Activated naive CD8-positive, alpha-beta T cell (primary cell): Measurements from ENCODE around the gene KCTD1.

Experiments
- H3K27ac Mint-ChIP-seq: one replicate; pipeline ENCODE4 v1.8.0; 2021; ENCODE audit warnings: mixed read lengths
- H3K27me3 Mint-ChIP-seq: one replicate; pipeline ENCODE4 v1.8.0; 2021; ENCODE audit warnings: mixed read lengths
- H3K36me3 Mint-ChIP-seq: one replicate; pipeline ENCODE4 v1.8.0; 2021; ENCODE audit warnings: mixed read lengths
- H3K4me1 Mint-ChIP-seq: one replicate; pipeline ENCODE4 v1.8.0; 2021; ENCODE audit warnings: low read depth, mixed read lengths
- H3K4me3 Mint-ChIP-seq: one replicate; pipeline ENCODE4 v1.8.0; 2021; ENCODE audit warnings: mild to moderate bottlenecking, mixed read lengths
- H3K9me3 Mint-ChIP-seq: one replicate; pipeline ENCODE4 v1.8.0; 2021; ENCODE audit warnings: low read depth, mixed read lengths

KCTD1 gene

DNA sequence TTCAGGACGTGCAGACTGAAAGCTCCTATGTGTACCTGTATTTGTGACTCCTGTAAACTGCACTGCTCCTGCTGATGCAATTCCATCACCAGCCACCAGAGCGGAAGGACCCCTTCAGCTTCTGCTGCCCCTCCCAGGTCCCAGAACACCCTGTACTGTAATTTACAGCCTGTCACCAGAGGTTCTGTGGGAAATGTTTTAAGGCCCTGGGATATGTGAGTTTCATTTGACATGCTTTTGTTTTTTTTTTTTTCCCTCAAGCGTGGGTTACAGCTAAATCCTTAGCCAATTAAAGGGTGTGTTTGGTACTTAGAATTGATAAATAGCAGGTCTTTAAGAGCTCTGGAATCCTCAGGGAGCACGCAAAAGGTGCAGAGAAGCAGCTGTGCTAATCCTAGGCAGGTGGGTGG, 79.4 kb downstream of the KCTD1 start:
- Mint-ChIP-seq H3K9me3 (no peaks in the 10 kb centered on the region), H3K27me3 (no peaks in the 10 kb centered on the region), H3K36me3 (no peaks in the 10 kb centered on the region), H3K4me1 (no peaks in the 10 kb centered on the region), H3K27ac (no peak overlapping the region), H3K4me3 (no peak overlapping the region)

DNA sequence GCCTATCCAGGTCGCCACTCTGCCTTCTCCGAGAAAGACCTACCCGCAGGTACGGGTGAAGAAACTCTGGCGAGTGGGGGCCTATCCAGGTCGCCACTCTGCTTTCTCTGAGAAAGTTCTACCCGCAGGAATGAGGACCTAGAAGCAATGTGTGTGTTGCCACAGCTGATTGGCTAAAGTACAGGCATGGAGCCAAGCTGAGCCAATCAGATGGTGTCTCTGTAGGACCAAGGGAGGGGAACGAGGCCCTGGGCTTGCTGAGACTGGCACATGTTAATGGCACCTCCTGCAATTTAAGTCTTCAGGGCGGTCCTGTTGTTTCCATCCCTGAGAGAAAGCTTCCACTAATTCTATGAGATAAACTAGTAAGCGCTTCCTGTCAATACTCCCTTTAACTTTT, 82.3 kb downstream of the KCTD1 start:
- Mint-ChIP-seq H3K4me1 (no peaks in the 10 kb centered on the region), H3K36me3 (no peaks in the 10 kb centered on the region), H3K27ac (no peak overlapping the region), H3K27me3 (no peaks in the 10 kb centered on the region), H3K9me3 (no peaks in the 10 kb centered on the region), H3K4me3 (no peak overlapping the region)

DNA sequence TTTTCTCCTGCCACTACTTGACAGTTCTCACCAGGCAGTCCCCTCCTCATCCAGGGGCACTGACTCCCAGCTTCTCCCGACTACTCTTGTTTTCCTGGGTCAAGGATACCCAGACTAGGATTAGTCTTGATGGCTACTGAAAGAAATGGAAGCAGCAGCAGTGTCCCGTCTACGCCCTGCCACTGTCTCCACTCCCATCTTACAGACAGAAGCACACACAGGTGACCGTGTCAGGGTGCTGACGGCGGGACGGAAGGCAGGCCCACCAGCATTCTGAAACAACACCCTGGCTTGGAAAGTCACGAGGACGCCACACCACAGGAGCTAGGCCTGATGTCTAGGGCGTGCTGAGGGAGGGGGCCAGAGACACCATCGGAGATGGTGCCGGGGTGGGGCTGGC, 82.9 kb downstream of the KCTD1 start:
- Mint-ChIP-seq H3K27ac (no peak overlapping the region), H3K36me3 (no peaks in the 10 kb centered on the region), H3K4me3 (no peak overlapping the region), H3K9me3 (no peaks in the 10 kb centered on the region), H3K4me1 (no peaks in the 10 kb centered on the region), H3K27me3 (no peaks in the 10 kb centered on the region)

DNA sequence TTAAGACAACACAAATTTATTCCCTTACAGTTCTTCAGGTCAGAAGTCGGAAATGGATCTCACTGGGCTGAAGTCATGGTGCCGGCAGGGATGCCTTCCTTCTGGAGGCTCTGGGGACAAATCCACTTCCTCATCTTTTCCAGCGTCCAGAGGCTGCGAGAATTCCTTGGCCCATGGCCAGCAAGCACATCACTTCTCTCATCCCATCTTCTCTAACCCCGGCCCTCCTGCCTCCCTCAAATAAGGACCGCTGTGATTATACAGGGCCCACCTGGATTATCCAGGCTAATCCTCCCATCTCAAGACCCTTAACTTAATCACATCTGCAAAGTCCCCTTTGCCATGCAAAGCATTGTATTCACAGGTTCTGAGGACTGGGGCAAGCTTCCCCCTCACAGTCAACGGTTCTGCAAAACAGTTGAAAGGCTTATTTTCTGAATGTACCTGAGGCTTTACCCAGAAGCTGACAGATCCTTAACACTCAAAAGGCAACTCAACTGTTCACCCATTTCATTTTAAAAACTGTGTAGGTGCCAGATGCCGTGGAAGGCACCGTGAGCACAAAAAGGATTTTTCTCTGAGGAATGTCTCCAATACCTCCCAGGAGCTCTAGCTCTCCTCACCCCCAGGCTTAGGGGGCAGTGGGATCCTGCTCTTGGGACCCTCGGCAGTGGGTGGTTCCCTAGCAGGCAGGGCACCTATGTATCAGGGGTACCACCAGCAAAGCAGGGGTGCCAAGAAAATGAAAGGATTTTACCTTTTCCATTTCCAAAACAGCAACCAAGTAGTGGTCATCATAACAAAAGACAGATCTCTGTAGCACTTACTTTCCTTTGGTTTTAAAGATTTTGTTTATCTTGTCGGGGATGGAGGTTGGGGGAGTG, 84.0 kb downstream of the KCTD1 start:
- H3K4me3 Mint-ChIP-seq, result no peak overlapping the region
- H3K9me3 Mint-ChIP-seq, result no peaks in the 10 kb centered on the region
- no peaks in the 10 kb centered on the region for H3K27me3 Mint-ChIP-seq
- H3K36me3 Mint-ChIP-seq, result peaks cover 3% of the 10 kb centered on the region
- no peaks in the 10 kb centered on the region for H3K4me1 Mint-ChIP-seq
- no peak overlapping the region for H3K27ac Mint-ChIP-seq

DNA sequence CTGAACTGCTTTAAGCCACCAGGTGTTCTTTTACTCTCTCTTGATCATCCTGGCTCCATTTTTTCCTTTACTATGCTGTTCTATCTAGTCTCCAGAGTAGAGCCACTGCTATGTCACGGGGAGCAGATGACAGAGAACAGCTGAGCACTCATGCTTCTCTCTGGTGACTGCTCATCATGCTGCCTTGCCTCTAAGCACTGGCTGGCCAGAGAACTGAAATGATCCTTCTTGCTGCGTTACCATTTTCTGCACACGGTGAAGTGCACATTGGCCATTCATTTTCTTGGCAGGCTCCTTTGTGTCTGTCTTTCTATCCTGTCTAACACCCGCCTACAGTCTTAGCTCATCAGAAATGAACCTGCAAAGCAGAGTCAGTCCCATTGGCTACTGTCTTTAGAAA, 86.0 kb downstream of the KCTD1 start:
- H3K9me3 Mint-ChIP-seq, result no peaks in the 10 kb centered on the region
- H3K36me3 Mint-ChIP-seq, result peaks cover 10% of the 10 kb centered on the region
- H3K4me3 Mint-ChIP-seq, result no peak overlapping the region
- no peaks in the 10 kb centered on the region for H3K27me3 Mint-ChIP-seq
- no peak overlapping the region for H3K27ac Mint-ChIP-seq
- no peaks in the 10 kb centered on the region for H3K4me1 Mint-ChIP-seq

DNA sequence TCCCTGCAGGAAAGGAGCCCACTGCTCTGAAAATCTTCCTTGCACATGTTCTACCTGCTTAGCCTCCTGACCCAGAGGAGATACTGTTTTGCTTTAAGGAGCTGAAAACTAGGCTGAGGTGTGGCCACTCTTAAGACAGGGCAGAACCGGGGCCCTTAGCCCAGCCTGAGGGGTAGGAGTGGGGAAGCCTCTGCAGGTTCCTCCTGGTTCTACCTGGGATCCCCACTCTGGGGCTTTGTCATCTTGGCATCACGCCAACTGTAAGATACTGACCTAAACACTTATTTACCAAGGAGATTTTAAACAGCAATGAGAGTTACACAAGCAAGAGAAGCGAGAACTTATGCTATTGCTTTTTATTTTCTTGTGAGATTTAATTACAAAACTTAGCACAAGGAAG, 86.9 kb downstream of the KCTD1 start:
- Mint-ChIP-seq H3K9me3 (no peaks in the 10 kb centered on the region), H3K4me3 (no peak overlapping the region), H3K27me3 (no peaks in the 10 kb centered on the region), H3K4me1 (no peaks in the 10 kb centered on the region), H3K36me3 (peaks cover 10% of the 10 kb centered on the region), H3K27ac (no peak overlapping the region)

DNA sequence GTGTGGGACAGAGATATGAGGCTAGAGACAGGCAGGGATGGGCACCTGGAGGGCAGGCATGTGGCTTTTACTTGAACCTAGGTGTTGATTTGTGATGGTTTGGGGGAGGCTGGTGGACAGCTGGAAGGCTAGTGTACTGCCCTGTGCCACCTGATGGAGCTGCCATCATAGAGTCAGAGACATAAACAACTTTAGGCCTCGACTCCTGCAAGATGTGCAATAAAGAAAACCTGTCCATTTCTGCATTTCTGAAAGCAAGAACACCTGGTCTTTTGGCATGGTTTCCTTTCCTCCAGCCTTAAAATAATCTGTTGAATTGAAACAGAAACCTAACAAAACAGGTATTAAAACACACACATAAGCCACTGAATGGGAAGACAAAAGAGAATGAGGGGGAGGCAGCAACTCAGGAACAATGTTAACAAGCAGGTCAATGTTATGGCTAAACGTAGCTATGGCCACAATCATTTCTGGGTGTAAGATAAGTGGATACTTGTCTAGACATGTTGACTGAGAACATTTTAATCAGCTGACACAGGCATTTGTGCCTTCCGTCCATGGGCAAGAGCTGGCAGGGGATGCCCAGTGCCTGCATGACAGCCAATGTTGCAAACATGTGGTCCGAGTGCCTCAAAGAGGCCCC, 87.8 kb downstream of the KCTD1 start:
- no peaks in the 10 kb centered on the region for H3K9me3 Mint-ChIP-seq

DNA sequence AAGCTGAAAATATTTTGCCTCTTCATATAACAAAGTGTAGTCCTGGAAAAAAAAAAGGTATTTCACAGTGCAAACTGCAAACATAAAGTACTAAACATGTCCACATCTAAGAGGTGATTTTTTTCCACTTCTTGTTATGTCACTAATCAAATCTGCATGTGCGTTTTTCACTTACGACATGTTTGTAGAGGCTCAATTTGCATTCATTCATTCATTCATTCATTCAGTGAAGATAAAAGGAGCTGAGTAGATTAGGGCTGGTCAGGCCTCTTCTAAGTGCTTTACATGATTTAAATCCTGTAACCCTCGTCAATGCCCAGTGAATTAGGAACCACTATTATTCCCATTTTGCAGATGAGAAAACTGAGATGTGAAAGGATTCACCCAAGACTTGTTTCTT, 88.5 kb downstream of the KCTD1 start:
- H3K4me3 Mint-ChIP-seq, result no peak overlapping the region
- no peaks in the 10 kb centered on the region for H3K9me3 Mint-ChIP-seq
- H3K27me3 Mint-ChIP-seq, result no peaks in the 10 kb centered on the region
- H3K36me3 Mint-ChIP-seq, result peaks cover 10% of the 10 kb centered on the region
- no peak overlapping the region for H3K27ac Mint-ChIP-seq
- no peaks in the 10 kb centered on the region for H3K4me1 Mint-ChIP-seq

More for the DNA sequence above, 87.8 kb downstream of the KCTD1 start:
- H3K36me3 Mint-ChIP-seq, result peaks cover 10% of the 10 kb centered on the region
- H3K27me3 Mint-ChIP-seq, result no peaks in the 10 kb centered on the region
- H3K27ac Mint-ChIP-seq, result no peak overlapping the region
- no peak overlapping the region for H3K4me3 Mint-ChIP-seq
- no peaks in the 10 kb centered on the region for H3K4me1 Mint-ChIP-seq

DNA sequence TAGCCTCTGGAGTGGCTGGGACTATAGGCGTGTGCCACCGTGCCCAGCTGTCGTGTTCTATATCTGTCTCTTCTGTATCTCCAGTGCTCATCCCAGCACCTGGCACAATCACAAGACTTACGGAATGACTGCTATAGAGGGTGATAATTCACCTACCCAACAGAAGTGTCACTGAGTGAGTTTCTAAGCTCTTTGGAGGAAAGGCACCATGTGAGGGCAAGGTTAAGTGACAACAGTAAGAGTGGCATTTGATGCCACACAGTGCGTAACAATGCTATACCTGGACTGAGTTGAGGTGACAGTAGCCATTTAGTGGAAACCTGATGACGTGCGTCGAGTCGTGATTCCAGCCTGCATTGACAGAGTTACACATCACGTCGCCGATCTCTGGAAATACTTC, 89.0 kb downstream of the KCTD1 start:
- H3K4me1 Mint-ChIP-seq, result no peaks in the 10 kb centered on the region
- H3K9me3 Mint-ChIP-seq, result no peaks in the 10 kb centered on the region
- no peak overlapping the region for H3K4me3 Mint-ChIP-seq
- peaks cover 10% of the 10 kb centered on the region for H3K36me3 Mint-ChIP-seq
- no peaks in the 10 kb centered on the region for H3K27me3 Mint-ChIP-seq
- H3K27ac Mint-ChIP-seq, result no peak overlapping the region

DNA sequence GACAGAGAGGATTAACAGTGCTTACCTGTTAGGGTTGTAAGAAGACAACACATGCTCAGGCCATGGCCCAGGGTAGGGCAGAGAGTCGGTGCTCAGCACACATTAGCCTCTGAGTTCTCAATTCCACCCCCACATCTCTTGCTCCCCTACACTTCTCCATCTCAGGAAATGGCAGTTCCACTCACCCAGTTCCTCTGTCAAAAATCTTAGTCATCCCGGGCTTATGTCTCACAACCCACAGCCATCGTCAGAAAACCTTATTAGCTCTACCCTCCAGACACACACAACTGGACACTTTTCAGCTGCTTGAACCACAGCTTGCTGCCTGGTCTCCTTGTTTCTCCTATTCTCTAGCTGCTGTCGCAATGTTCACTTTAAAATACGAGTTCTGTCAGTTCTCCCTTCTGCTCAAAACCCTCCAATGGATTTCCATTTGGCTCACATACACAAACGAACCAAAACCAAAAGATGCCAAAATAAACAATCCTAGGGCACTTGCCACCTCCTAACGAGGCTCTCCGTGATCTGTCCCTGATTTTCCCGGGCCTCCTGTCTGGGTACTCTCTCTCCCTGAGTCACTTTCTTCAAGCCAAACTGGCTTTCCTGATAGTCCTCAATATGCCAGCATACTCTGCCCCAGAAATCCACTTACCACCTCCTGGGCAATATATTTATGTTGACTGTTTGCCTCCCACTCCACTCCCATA, 89.7 kb downstream of the KCTD1 start:
- H3K36me3 Mint-ChIP-seq, result peaks cover 10% of the 10 kb centered on the region
- H3K27ac Mint-ChIP-seq, result no peak overlapping the region
- no peak overlapping the region for H3K4me3 Mint-ChIP-seq
- H3K4me1 Mint-ChIP-seq, result no peaks in the 10 kb centered on the region
- no peaks in the 10 kb centered on the region for H3K27me3 Mint-ChIP-seq
- H3K9me3 Mint-ChIP-seq, result no peaks in the 10 kb centered on the region

DNA sequence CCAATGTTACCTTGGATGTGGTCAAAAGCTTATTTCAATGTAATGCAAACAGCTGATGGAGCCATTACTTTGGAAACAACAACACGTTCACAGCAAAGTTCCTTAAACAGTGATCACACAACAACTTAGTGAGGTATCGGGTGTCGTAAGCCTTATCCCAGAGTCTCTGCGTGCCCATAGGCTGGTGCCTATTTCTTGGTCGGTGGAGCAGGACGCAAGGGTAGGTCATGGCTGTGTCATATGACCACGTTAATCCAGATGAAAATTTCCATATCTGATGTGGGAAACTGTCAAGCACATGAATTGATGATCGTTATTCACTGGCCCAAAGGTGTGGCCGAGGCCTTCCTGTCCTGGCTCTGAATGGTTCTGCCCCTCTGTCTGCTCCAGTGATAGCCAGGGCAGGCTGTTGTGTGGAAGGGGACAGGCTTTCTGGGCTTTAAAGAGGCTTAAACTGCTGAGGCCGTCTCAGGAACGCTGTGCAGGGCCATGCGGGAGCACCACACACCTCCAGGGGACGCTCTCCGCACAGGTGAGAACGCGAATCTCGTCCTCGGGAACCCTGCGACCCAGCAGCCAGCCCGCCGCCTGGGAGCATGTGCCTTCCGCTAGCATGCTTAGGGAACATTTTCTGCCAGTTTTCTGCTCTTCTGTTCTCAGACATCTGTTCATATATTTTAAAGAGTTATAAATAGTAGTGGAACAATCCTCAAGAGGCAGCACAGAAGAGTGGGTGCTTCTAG, 90.6 kb downstream of the KCTD1 start:
- no peak overlapping the region for H3K4me3 Mint-ChIP-seq
- peaks cover 10% of the 10 kb centered on the region for H3K36me3 Mint-ChIP-seq
- H3K9me3 Mint-ChIP-seq, result no peaks in the 10 kb centered on the region
- H3K4me1 Mint-ChIP-seq, result no peaks in the 10 kb centered on the region
- no peaks in the 10 kb centered on the region for H3K27me3 Mint-ChIP-seq
- H3K27ac Mint-ChIP-seq, result no peak overlapping the region

DNA sequence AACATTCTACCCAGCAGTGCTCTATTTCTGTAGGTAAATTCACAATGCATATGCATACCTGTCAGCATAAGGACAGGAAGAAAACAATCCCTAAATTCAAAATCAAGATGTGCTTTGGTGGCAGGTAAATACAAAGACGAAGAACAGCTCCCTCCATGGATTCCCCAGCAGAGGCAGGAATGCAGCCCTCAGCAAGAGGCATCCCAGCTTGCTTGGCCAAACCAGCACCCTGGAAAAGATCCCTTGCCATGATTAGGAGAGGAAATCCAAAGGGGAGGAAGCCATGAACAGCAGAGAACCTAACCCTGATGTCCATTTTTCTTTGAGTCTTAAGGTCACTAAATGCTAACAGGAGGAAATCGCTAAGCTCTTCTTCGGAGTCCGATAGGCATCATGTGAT, 91.2 kb downstream of the KCTD1 start:
- H3K27ac Mint-ChIP-seq, result no peak overlapping the region
- no peaks in the 10 kb centered on the region for H3K27me3 Mint-ChIP-seq
- no peaks in the 10 kb centered on the region for H3K9me3 Mint-ChIP-seq
- no peak overlapping the region for H3K4me3 Mint-ChIP-seq
- H3K4me1 Mint-ChIP-seq, result no peaks in the 10 kb centered on the region
- H3K36me3 Mint-ChIP-seq, result peaks cover 10% of the 10 kb centered on the region

DNA sequence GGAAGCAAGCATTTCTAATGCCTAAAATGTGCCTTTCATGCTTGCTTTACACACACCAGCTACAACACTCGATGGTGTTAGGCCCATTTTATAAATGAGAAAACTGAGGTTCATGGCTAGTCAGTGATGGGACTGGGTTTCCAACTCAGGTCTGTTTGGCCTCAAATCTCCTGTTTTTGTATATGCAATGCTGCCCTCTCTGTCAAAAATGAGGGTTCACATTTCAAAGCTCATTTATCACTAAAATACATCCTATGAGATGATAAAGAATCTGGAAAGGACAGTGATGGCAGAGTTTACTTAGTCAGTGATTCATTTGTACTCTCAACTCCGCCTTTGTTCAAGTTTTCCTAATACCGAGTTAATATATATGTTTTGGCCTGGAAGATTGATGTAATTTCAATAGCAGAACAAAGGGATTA, 92.3 kb downstream of the KCTD1 start:
- no peaks in the 10 kb centered on the region for H3K27me3 Mint-ChIP-seq
- H3K9me3 Mint-ChIP-seq, result no peaks in the 10 kb centered on the region
- peaks cover 10% of the 10 kb centered on the region for H3K36me3 Mint-ChIP-seq
- H3K4me1 Mint-ChIP-seq, result no peaks in the 10 kb centered on the region
- H3K27ac Mint-ChIP-seq, result no peak overlapping the region
- H3K4me3 Mint-ChIP-seq, result no peak overlapping the region

DNA sequence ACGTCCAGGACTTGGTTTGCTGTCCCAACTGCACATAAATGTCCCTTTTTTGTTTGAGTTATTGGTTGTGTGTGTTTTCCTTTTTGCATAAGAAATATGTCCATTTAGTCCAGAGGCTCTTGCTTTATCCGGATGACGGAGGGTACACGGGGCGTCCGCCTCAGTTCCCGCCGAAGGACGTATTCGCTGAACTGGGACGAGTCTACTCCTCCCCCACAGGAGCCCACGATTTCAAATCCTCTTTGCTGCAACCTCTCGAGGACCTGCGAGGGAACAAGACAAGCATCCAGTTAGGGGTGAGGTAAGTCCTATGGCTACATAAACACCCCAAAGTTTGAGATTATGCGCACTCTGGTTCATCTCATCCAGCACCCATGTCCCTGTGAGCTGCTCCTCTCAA, 92.7 kb downstream of the KCTD1 start:
- no peaks in the 10 kb centered on the region for H3K4me1 Mint-ChIP-seq
- no peaks in the 10 kb centered on the region for H3K9me3 Mint-ChIP-seq
- H3K27me3 Mint-ChIP-seq, result no peaks in the 10 kb centered on the region
- H3K27ac Mint-ChIP-seq, result no peak overlapping the region
- no peak overlapping the region for H3K4me3 Mint-ChIP-seq
- peaks cover 10% of the 10 kb centered on the region for H3K36me3 Mint-ChIP-seq

DNA sequence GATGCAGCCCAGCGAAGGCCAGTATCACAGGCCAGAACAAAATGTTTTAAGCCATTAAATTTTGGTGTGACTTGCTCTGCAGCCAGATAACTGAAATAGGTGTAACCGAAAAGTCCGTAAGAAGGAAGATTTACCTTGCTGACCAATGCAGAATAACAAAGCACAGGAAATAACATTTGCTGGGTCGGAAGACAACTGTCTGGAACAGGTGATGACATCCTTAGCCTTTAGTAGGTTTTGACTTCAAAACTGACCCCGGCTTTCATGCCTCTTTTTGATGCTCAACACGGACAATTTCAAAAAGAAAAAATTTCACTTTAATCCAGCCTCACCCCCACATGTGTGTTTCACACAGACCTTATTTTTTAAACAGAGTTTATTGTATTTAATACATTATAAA, 93.7 kb downstream of the KCTD1 start:
- Mint-ChIP-seq H3K4me3 (no peak overlapping the region), H3K4me1 (no peaks in the 10 kb centered on the region), H3K27ac (no peak overlapping the region), H3K9me3 (no peaks in the 10 kb centered on the region), H3K36me3 (peaks cover 10% of the 10 kb centered on the region), H3K27me3 (no peaks in the 10 kb centered on the region)
